ENCODE measurements around the gene ZNF670. TPM values are rescaled to one million over a fixed set of nuclear protein-coding genes. Genes with fewer than 3 reads are reported as not detected.

ZNF670 gene
- polyA plus RNA-seq, 1 of the 3 experiments (the other 2 are of a cell fraction): 0.84 TPM

DNA sequence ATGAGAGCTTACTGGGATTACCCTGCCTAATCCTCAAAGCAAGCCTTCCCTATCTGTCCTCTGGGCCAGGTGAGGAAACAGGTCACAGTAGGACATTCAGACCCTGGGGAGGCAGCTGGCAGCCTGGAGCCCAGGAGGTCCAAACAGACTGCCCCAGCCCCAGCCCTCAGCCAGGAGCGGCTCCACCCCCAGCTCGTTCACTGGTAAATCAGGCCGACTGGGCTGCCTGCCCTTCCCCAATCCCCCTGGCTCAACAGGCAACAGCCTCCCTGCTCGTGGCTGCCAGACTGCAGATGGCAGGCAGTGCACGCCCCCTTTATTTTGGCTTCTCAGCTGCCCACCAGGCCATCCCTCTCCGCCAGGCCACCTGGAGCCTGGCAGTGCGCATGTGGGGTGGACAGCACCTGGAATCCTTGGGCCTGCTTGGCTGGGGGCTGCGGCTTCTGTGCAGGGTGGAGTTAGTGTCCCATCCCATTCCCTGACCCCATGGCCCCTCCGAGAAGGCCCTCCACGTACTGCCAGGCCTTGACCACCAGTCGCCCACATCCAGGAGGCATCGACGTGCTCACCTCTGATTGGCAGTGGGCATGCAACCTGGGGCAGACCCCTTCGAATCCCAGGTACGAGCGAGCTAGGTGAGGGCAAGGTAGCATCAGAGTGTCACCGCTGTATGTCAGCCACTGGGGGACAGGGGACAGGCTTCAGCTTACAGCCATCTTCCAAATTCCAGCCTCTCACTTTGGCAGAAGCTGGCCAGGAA, 11.2 kb upstream of the ZNF670 start:
- H3K4me3 ChIP-seq (ENCODE audit: low read depth in 2 of 2, low read length in 1 of 2): no peak overlapping the region
- H3K9me3 ChIP-seq: no peaks in the 10 kb centered on the region
- H3K27me3 ChIP-seq (ENCODE audit: insufficient read depth): no peaks in the 10 kb centered on the region
- H3K79me2 ChIP-seq (ENCODE audit: insufficient read depth): no peaks in the 10 kb centered on the region
- DNase-seq: no peak
- H3K9me2 ChIP-seq: no peaks in the 10 kb centered on the region
- no peaks in the 10 kb centered on the region for H3K4me1 ChIP-seq (ENCODE audit: control insufficient read depth in 1 of 2, insufficient read depth in 2 of 2, low read depth in 1 of 2, low read length in 1 of 2)
- TF ChIP-seq FOXJ3 (CRISPR knock-in tag; IDR thresholded peaks at IDR 0.05) (no peak), ZBTB33 (IDR thresholded peaks at IDR 0.05; ENCODE audit: borderline replicate concordance, low read depth) (no peak), NRF1 (IDR thresholded peaks at IDR 0.05; ENCODE audit: low read depth, low read length) (no peak), CHD2 (IDR thresholded peaks at IDR 0.05; ENCODE audit: low read length, partially characterized antibody) (no peak), TCF12 (IDR thresholded peaks at IDR 0.05) (no peak), EZH2phosphoT487 (IDR thresholded peaks at IDR 0.05; ENCODE audit: borderline replicate concordance, low read depth) (no peak), TEAD4 (IDR thresholded peaks at IDR 0.05; ENCODE audit: borderline replicate concordance, insufficient read depth) (no peak), CTCF (IDR thresholded peaks at IDR 0.05) (no peak), USF1 (IDR thresholded peaks at IDR 0.05; ENCODE audit: borderline replicate concordance, low read depth) (no peak), RFX5 (IDR thresholded peaks at IDR 0.05; ENCODE audit: low read length) (no peak), GABPA (IDR thresholded peaks at IDR 0.05; ENCODE audit: low read depth) (no peak), MEF2A (IDR thresholded peaks at IDR 0.05; ENCODE audit: borderline replicate concordance, low read depth) (no peak), RXRA (IDR thresholded peaks at IDR 0.05; ENCODE audit: borderline replicate concordance, low read depth) (no peak), TAF1 (IDR thresholded peaks at IDR 0.05; ENCODE audit: borderline replicate concordance, low read depth, low read length) (no peak), RCOR1 (IDR thresholded peaks at IDR 0.05; ENCODE audit: low read length) (no peak), ELF1 (IDR thresholded peaks at IDR 0.05) (no peak), PBX3 (IDR thresholded peaks at IDR 0.05) (no peak), NFIC (IDR thresholded peaks at IDR 0.05; ENCODE audit: borderline replicate concordance) (no peak)
- ChIA-PET POLR2A (interaction anchor here (0.8 kb wide), 1 partner anchor 12 kb away, joined by 3 read pairs; the partner anchor contains the start of gene ZNF670), CTCF (interaction anchor here (0.5 to 1.5 kb wide), 4 partner anchors 11 to 176 kb away, joined by 3 to 6 read pairs (median 3); partner anchors contain the start of genes ZNF669 and ZNF670)
- no peak overlapping the region for H3K4me2 ChIP-seq
- no peak overlapping the region for H3K27ac ChIP-seq (ENCODE audit: low read depth in 2 of 2, low read length in 1 of 2)
- H4K20me1 ChIP-seq (ENCODE audit: insufficient read depth): no peaks in the 10 kb centered on the region
- no peak overlapping the region for H2AFZ ChIP-seq (ENCODE audit: low read depth)
- WGBS (ENCODE audit: low lambda C conversion rate): 64% methylated on average over 15 of the region's 17 CpGs
- H3K36me3 ChIP-seq (replicated peaks in 1 of 2; ENCODE audit: control insufficient read depth in 1 of 2, insufficient read depth in 2 of 2, low read length in 1 of 2): no peaks in the 10 kb centered on the region
- H3F3A ChIP-seq (replicated peaks; ENCODE audit: insufficient read depth): no peaks in the 10 kb centered on the region
- no peak overlapping the region for H3K9ac ChIP-seq

All from SK-N-SH (cell line).